ENCODE measurements around the gene FOSB.

GRCh38 chr19:45439190-45439568, 28.6 kb upstream of the FOSB start:
- TF ChIP-seq CTCF (conservative IDR thresholded peaks at IDR 0.05; ENCODE audit: low read depth in 2 of 2), result no peak
- no peak for TF ChIP-seq POLR2AphosphoS5 (IDR thresholded peaks at IDR 0.05; ENCODE audit: low read depth)
- no peak for TF ChIP-seq ZNF331 (CRISPR knock-in tag; IDR thresholded peaks at IDR 0.05; ENCODE audit: low read depth)
- TF ChIP-seq EZH2 (IDR thresholded peaks at IDR 0.05; ENCODE audit: low read depth, unreplicated experiment), result no peak
- TF ChIP-seq CREB1 (CRISPR knock-in tag; IDR thresholded peaks at IDR 0.05; ENCODE audit: low read depth), result no peak
- no peak for TF ChIP-seq REST (IDR thresholded peaks at IDR 0.05; ENCODE audit: unreplicated experiment)
- no peak for TF ChIP-seq NANOG (IDR thresholded peaks at IDR 0.05; ENCODE audit: borderline replicate concordance)

Data from GM23338 (cell line).